Epidermal melanocyte (primary cell): ENCODE measurements around the gene EMC7.

Experiments used
- DNase-seq: peaks from one replicate; pipeline ENCODE4 v3.0.0; 2011; ENCODE audit warnings: low spot score; ENCODE audit not compliant: insufficient read length

EMC7 gene

DNA sequence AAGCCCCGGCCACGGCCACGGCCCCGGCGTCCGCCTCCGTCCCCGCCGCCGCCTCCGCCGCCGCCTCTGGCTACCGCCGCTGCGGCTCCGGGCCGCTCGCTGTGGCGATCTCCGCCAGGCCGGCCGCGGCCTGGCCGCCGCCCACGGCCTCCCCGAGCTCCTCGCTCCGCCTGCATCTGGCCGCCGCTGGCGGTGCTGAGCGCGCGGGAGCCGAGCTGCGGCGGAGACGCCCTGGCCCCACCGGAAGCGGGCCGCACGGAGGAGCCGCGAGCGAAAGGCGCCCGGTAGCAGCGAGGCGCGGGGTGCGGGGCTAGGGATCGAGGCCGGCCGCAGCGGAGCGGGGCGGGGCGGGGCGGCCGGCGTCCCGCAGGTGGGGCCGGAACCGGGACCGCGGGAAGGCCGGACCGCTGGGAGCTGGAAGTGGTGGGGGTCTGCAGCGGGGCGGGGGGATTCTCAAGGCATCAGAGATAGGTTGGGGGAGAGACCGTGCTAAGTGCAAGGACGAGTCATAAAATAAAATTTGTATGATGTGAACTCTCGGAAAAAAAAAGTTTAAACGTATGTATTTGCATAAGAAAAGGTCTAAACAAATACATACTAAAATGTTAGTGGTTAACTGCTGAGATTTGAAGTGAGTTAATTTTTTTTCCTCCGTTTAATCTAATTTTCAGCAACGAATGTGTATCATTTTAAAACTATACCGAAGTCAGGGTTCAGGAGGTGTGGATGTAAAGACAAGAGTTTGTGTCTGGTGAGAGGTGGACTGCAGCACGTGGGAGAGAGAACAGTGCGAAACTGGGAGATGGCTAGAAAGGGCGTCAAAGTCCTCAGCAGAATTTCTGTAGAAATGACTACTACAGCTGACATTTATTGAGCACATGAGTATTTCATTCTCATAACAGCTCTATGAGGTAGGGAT is 62.5 kb downstream of the EMC7 start, which contains the start of gene AVEN:
TSS of gene AVEN (minus strand) at position 334 of the 919 bp plus-strand sequence. CDS start at position 176, 158 bp downstream.
- DNase-seq = no peak

DNA sequence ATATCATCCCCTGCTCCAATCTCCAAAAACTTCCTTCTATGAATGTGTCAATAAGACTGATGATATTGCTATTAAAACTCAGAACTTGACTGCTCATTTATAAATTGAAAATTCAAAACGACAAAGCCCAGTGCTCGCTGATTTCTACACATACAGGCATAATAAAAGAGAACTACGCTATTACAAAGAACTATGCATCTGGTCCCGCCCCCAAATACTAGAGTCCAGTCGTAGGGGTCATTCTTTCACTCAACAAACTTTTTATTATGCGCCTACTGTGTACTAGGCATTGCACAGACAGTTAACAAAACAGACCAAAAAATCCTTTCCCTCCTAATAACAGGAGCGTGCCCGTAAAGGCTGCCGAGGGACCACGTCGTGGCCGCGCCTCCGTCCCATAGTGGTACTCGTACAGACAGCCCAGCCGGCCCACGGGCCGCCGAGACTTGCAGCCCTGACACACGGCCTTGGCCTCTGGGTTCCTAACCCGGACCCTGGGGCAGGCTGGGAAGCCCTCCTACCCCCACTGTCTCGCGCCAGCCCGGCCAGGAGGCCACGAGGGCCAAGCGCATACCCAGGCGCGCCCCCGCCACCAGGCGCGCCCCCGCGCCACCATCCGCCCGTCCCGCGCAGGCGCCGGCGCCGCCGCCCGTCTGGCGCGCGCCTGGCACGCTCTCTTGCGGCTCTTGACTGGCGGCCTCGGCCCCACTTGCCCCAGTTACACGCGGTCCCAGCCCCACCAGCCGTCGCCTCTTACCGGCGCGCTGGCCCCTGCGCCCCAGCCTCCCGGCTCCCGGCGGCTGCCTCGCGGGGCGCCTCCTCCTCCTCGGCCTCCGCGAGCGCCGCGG is 63.4 kb downstream of the EMC7 start:
- DNase-seq = peak; percentile 58
